ENCODE results near the gene SLC35F6.

GRCh38 chr2:26809211-26809610 lies 45.1 kb downstream of the SLC35F6 start:
- TF ChIP-seq CTCF (IDR thresholded peaks at IDR 0.05; ENCODE audit: low read depth, low read length, missing input control) (no peak), ZBTB33 (IDR thresholded peaks at IDR 0.05) (no peak), JUND (IDR thresholded peaks at IDR 0.05) (no peak), RAD21 (IDR thresholded peaks at IDR 0.05) (no peak), TAF1 (conservative IDR thresholded peaks at IDR 0.05) (no peak), YY1 (IDR thresholded peaks at IDR 0.05) (no peak), MAX (IDR thresholded peaks at IDR 0.05) (no peak), REST (IDR thresholded peaks at IDR 0.05) (no peak), GABPA (IDR thresholded peaks at IDR 0.05 in 1 of 2, conservative IDR thresholded peaks at IDR 0.05 in 1 of 2) (no peak), SP1 (IDR thresholded peaks at IDR 0.05) (no peak)
